Cardiac fibroblast (primary cell): ENCODE measurements around the gene MAST3.

ENCODE experiments used
- DNase-seq, 2 donors: peaks; one replicate each; pipeline versions ENCODE4 v3.0.0 to v3.0.0-alpha.2; 2010; ENCODE audit warnings: low read depth in 2 of 2
- H3K4me3 ChIP-seq, 2 donors: replicated peaks in 1 of 2; 1 replicate in 1 of 2; 2 replicates in 1 of 2; pipeline ENCODE4 v1.5.1; 2011; ENCODE audit warnings: low read depth in 2 of 2, low read length in 2 of 2, mild to moderate bottlenecking in 2 of 2, moderate library complexity in 1 of 2
- TF ChIP-seq, protein P1 (sequence below): IDR thresholded peaks from one replicate; pipeline ENCODE4 v1.5.1; 2011; ENCODE audit warnings: low read depth, mild to moderate bottlenecking, low read length, inconsistent platforms

MAST3 gene

GRCh38 chr19:18131841-18132596 lies 34.4 kb downstream of the MAST3 start:
- H3K4me3 ChIP-seq: no peak overlapping the region
- TF ChIP-seq, protein P1, sequence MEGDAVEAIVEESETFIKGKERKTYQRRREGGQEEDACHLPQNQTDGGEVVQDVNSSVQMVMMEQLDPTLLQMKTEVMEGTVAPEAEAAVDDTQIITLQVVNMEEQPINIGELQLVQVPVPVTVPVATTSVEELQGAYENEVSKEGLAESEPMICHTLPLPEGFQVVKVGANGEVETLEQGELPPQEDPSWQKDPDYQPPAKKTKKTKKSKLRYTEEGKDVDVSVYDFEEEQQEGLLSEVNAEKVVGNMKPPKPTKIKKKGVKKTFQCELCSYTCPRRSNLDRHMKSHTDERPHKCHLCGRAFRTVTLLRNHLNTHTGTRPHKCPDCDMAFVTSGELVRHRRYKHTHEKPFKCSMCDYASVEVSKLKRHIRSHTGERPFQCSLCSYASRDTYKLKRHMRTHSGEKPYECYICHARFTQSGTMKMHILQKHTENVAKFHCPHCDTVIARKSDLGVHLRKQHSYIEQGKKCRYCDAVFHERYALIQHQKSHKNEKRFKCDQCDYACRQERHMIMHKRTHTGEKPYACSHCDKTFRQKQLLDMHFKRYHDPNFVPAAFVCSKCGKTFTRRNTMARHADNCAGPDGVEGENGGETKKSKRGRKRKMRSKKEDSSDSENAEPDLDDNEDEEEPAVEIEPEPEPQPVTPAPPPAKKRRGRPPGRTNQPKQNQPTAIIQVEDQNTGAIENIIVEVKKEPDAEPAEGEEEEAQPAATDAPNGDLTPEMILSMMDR: no peak
- DNase-seq: no peak

GRCh38 chr19:18135712-18136584 lies 38.4 kb downstream of the MAST3 start:
- TF ChIP-seq, protein P1: no peak
- H3K4me3 ChIP-seq: no peak overlapping the region
- DNase-seq: no peak

DNA sequence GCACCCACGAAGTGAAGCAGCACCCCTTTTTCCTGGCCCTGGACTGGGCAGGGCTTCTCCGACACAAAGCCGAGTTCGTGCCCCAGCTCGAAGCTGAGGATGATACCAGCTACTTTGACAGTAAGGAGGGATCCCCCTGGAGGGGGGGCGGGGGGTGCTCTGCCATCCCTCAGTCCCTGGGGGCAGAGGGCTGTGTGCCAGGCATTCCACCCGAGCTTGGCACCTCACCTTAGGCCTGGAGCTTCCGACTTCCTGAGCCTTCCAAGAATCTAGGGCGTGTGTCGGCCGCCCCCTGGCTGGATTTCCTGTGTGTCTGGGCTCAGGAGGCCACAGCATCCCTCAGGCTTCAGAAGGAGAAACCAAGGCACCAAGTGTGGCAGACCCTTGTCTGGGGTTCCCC lies 39.7 kb downstream of the MAST3 start:
- H3K4me3 ChIP-seq: no peak overlapping the region

DNA sequence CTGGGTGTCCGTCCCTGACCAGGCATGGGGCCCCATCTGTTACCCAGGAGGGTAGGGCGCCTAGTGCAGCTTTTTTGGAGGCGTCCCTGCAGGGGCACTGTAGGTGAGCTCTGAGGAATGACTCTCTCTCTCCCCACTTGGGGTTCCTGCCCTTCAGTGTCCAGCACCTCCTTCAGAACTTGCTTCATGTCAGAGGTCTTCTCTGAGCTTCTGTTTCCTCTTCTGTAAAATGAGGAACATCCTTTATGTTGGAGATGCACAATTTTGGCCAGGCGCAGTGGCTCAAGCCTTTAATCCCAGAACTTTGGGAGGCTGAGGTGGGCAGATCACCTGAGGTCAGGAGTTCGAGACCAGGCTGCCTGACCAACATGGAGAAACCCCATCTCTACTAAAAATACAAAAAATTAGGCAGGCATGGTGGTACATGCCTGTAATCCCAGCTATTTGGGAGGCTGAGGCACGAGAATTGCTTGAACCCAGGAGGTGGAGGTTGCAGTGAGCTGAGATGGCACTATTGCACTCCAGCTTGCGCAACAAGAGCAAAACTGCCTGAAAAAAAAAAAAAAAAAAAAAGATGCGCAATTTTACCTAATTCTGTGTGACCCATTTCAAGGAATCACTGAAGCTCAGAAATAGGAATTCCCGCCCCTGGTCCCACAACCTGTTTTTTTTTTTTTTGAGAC lies 40.2 kb downstream of the MAST3 start:
- no peak overlapping the region for H3K4me3 ChIP-seq
- TF ChIP-seq, protein P1: no peak
- no peak for DNase-seq

More for the DNA sequence above, 39.7 kb downstream of the MAST3 start:
- DNase-seq: no peak
- TF ChIP-seq, protein P1: no peak

- no peak for DNase-seq
- no peak overlapping the region for H3K4me3 ChIP-seq
- TF ChIP-seq, protein P1: no peak
Observed at GRCh38 chr19:18140473-18140872, 42.9 kb downstream of the MAST3 start.

DNA sequence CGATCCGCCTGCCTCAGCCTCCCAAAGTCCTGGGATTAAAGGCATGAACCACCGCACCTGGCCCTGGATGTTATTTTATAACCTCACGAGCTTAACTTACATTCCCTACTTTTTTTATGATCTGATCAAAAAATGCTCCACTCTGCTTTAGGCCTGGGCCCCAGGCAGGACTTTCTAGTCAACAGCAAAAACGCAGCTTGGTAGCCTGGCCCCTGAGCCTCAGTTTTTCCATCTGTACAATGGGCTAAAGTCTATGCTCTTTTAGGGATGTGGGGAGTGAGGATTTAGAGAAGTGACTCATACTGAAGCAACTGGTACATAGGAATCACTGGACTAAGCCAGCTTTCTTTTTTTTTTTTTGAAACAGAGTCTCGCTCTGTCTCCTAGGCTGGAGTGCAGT lies 43.5 kb downstream of the MAST3 start:
- peak in 1 of 2 donors; percentile 19 for DNase-seq
- H3K4me3 ChIP-seq: no peak overlapping the region
- TF ChIP-seq, protein P1: no peak
